Neuron (in vitro differentiated cells): ENCODE results near the gene SIPA1L3.
A peak's percentile ranks its signal among the peaks of the same experiment; 100 is the strongest.

Experiments used
- H2AFZ ChIP-seq: one replicate; pipeline ENCODE4 v1.6.1; 2013; ENCODE audit warnings: low read depth, mild to moderate bottlenecking, inconsistent platforms, low read length, moderate library complexity
- H3K27me3 ChIP-seq: one replicate; pipeline ENCODE4 v1.6.1; 2013; ENCODE audit warnings: low read length; ENCODE audit not compliant: insufficient read depth
- H3K36me3 ChIP-seq: one replicate; pipeline ENCODE4 v1.6.1; 2013; ENCODE audit warnings: low read length; ENCODE audit not compliant: insufficient read depth
- H3K4me1 ChIP-seq: one replicate; pipeline ENCODE4 v1.6.1; 2013; ENCODE audit warnings: low read length; ENCODE audit not compliant: insufficient read depth
- H3K4me3 ChIP-seq: 2 replicates; pipeline ENCODE4 v1.5.1; 2013; ENCODE audit warnings: mild to moderate bottlenecking, low read length, moderate library complexity
- H3K9me3 ChIP-seq: one replicate; pipeline ENCODE4 v1.6.1; 2013; ENCODE audit warnings: low read length

SIPA1L3 gene

DNA sequence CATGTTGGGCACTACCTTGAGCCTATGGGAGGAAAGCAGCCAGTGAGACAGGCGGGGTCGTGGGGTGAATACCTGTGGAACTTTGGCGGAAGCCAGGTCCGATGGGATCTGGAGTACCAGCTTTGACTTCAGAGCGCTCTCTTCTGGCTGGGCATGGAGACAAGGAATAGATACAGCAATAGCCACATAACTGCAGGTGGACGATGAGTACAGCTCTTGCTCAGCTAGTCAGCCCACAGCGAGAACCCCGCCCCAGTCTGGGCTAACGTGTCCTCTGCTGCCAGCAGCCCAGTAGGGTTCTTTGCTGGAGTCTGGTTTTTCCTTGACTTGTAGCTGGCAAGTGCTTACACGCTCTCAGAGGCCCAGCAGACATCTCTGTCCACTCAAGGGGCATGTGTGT lies 83.4 kb downstream of the SIPA1L3 start:
- Histone ChIP-seq H3K4me3 (no peak overlapping the region), H2AFZ (no peak overlapping the region), H3K9me3 (no peaks in the 10 kb centered on the region), H3K36me3 (no peaks in the 10 kb centered on the region), H3K4me1 (peaks cover 7% of the 10 kb centered on the region), H3K27me3 (no peaks in the 10 kb centered on the region)

DNA sequence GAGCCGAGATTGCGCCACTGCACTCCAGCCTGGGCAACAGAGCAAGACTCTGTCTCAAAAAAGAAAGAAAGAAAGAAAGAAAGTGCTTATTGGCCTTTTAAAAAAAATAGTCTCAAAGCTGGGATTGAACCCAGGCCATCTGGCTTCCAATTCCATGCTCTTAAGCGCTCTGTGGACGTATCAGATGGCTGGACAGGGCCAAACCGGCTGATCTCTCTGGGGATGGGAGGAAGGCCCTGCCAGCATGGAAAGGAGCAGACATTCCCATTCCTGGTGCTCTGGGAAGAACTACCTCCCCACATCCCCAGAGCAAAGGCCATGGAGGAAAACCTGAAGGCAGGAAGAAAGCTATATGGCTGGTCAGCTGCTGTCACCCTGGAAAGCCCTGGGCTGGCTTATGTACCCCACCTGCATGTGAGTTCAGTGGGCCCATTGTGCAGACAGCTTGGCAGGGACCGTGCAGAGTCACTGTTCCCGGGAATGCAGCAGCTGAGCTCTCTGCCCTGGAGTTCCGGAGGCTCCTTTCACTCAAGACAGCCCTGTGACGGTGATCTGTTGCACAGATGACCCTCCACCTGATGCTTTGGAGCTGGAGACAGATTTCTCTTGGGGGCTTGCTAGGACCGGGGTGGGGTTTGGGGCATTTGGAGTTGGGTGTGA lies 84.3 kb downstream of the SIPA1L3 start:
- Histone ChIP-seq H3K27me3 (no peaks in the 10 kb centered on the region), H3K36me3 (no peaks in the 10 kb centered on the region), H3K4me1 (peaks cover 7% of the 10 kb centered on the region), H3K4me3 (no peak overlapping the region), H2AFZ (no peak overlapping the region), H3K9me3 (no peaks in the 10 kb centered on the region)

DNA sequence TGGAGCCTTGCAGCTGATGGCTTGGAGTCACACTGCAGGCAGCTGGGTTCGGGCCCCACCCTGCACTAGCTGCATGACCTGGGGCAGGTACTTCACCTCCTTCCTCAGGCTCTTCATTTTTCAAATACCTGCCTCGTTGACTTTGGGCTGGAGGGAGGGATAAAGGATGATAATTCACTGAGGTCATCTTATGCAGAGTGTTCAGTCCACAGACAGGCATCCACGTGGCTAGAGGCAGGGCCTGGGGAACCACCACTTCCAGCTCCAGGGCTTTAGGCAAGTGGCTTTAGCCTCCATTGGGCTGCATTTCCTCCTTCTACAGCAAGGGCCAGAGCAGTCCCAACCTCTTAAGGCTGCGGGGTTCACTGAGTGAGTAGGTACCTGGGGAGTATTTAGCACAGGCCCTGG lies 84.8 kb downstream of the SIPA1L3 start:
- H2AFZ ChIP-seq: no peak overlapping the region
- no peak overlapping the region for H3K4me3 ChIP-seq
- peaks cover 7% of the 10 kb centered on the region for H3K4me1 ChIP-seq
- H3K36me3 ChIP-seq: no peaks in the 10 kb centered on the region
- no peaks in the 10 kb centered on the region for H3K9me3 ChIP-seq
- no peaks in the 10 kb centered on the region for H3K27me3 ChIP-seq

DNA sequence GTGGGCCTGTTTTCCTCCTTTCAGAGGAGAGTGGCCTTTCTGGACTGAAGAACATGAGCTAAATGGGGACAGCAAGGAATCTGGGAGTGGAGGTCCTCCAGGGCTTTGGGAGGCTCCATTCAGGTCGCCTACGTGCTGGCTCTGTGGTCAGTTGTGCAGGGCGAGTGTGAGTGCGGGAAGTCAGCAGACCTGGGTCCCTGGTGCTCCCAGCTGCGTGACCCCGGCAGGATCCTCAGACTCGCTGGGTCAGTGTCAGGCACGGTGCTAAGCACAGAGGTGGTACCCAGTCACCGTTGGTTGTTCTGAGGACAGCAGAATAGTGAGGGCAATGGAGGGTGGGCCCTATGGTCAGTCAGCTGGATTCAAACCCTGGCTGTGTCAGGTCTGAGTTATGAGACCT lies 85.8 kb downstream of the SIPA1L3 start:
- Histone ChIP-seq H3K4me1 (peaks cover 7% of the 10 kb centered on the region), H3K36me3 (no peaks in the 10 kb centered on the region), H3K4me3 (no peak overlapping the region), H2AFZ (no peak overlapping the region), H3K9me3 (no peaks in the 10 kb centered on the region), H3K27me3 (no peaks in the 10 kb centered on the region)

DNA sequence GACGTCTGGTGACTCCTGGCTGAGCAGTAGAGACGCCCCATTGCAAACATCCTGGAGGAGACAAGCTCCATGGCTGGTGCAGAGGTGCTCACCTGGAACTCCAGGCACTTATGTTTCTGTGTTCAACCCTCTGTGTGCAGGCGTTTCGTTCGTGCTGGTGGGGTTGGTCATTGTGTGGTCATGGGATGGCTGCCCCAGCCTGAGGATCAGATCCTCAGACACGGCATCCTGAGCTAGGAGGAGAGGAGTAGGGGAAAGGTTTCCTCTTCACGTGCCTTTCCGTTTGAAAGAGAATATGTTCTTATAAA lies 87.8 kb downstream of the SIPA1L3 start:
- H3K4me1 ChIP-seq: no peaks in the 10 kb centered on the region
- no peaks in the 10 kb centered on the region for H3K27me3 ChIP-seq
- H3K4me3 ChIP-seq: no peak overlapping the region
- no peaks in the 10 kb centered on the region for H3K9me3 ChIP-seq
- no peaks in the 10 kb centered on the region for H3K36me3 ChIP-seq
- no peak overlapping the region for H2AFZ ChIP-seq

GRCh38 chr19:37995346-37995745 lies 88.3 kb downstream of the SIPA1L3 start:
- Histone ChIP-seq H3K4me3 (no peak overlapping the region), H3K36me3 (no peaks in the 10 kb centered on the region), H2AFZ (no peak overlapping the region)

DNA sequence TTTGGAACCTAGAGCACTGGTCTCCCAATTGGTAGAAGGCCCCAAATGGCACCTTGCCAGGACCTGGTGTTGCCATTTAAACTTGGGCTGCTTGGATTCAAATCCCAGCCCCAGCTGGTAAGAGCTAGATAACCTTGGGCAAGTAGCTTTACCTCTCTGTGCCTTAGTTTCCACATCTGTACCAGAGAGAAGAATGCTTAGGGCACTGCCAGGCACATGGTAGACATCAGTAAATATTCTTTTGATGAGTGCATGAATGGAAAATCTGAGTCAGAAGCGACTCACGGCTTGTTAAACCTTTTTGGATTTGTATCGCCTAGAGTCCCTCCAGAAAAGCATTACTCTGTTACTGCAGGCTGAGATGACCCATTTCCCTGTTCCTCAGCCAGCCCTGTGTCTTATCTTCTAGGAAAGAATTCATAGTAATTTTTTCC lies 90.9 kb downstream of the SIPA1L3 start:
- Histone ChIP-seq H3K27me3 (no peaks in the 10 kb centered on the region), H3K36me3 (no peaks in the 10 kb centered on the region), H3K9me3 (no peaks in the 10 kb centered on the region), H3K4me3 (no peak overlapping the region), H3K4me1 (peaks cover 1% of the 10 kb centered on the region), H2AFZ (no peak overlapping the region)

More at GRCh38 chr19:37995346-37995745, 88.3 kb downstream of the SIPA1L3 start:
- no peaks in the 10 kb centered on the region for H3K9me3 ChIP-seq
- no peaks in the 10 kb centered on the region for H3K4me1 ChIP-seq
- H3K27me3 ChIP-seq: no peaks in the 10 kb centered on the region

- Histone ChIP-seq H3K27me3 (no peaks in the 10 kb centered on the region), H3K9me3 (no peaks in the 10 kb centered on the region), H3K36me3 (no peaks in the 10 kb centered on the region), H3K4me3 (no peak overlapping the region), H3K4me1 (peaks cover 11% of the 10 kb centered on the region), H2AFZ (no peak overlapping the region)
Observed at GRCh38 chr19:37998801-37999308, 91.8 kb downstream of the SIPA1L3 start.

GRCh38 chr19:37999309-38000213 lies 92.6 kb downstream of the SIPA1L3 start:
- H3K4me3 ChIP-seq: no peak overlapping the region
- H3K27me3 ChIP-seq: no peaks in the 10 kb centered on the region
- no peaks in the 10 kb centered on the region for H3K9me3 ChIP-seq
- H2AFZ ChIP-seq: no peak overlapping the region
- H3K4me1 ChIP-seq: peaks cover 15% of the 10 kb centered on the region
- H3K36me3 ChIP-seq: no peaks in the 10 kb centered on the region

GRCh38 chr19:38001158-38001781 lies 94.3 kb downstream of the SIPA1L3 start:
- no peak overlapping the region for H3K4me3 ChIP-seq

DNA sequence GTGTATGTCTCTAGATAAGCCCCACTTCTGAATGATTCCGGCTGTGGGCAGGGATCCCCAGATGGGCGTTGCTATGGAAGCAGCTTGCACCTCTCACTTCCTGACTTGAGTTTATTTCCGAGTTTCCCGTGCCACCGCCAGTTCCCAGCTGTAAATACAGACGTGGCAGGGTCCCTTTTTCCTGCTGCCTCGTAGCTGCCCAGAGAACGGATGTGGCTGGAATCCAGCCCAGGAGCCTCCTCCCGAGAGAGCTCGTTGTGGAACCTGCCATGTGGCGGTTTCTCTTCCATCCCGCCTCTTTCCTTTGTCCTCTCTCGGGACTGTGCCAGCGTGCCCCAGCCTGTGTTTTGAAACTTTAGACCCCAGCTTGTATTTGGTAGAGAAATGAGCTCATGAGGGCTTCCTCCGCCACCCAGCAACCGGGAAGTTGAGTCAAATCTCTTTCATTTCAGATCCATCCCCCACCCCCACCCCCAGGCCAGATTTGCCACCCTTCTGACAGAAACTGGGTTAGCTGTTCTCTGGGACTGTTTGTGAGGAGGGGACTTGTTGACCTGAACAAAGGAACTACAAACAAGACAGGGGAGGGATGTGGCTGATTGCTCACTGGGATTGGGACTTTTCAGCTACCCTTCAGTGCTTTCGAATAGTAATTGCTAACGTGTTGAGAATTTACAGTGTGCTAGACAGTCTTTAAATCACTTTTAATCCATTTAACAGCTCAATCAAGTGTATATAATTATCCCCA lies 96.6 kb downstream of the SIPA1L3 start:
- Histone ChIP-seq H3K27me3 (no peaks in the 10 kb centered on the region), H3K36me3 (no peaks in the 10 kb centered on the region), H3K4me1 (peaks cover 26% of the 10 kb centered on the region), H2AFZ (no peak overlapping the region), H3K9me3 (no peaks in the 10 kb centered on the region), H3K4me3 (peak overlapping the region; percentile 42)

More at GRCh38 chr19:38001158-38001781, 94.3 kb downstream of the SIPA1L3 start:
- Histone ChIP-seq H2AFZ (no peak overlapping the region), H3K4me1 (peaks cover 26% of the 10 kb centered on the region), H3K9me3 (no peaks in the 10 kb centered on the region), H3K27me3 (no peaks in the 10 kb centered on the region), H3K36me3 (no peaks in the 10 kb centered on the region)

DNA sequence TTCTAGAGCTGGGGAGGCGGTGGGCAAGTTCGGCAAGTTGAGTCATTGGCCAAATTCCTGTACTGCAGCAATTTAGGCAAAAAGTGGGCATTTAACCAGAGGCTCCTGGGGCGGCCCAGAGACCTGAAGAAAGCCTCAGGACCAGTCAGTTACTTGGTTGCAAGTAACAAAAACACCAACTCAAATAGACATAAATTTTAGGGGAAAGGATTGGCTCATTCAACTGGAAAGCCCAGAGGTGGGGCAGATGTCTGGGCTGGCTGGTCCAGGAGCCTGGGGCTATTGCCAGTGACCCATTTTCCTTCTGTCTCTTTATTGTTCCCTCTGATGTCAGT lies 97.1 kb downstream of the SIPA1L3 start:
- Histone ChIP-seq H3K4me3 (peak overlapping the region; percentile 42), H3K27me3 (no peaks in the 10 kb centered on the region), H3K36me3 (no peaks in the 10 kb centered on the region), H3K9me3 (no peaks in the 10 kb centered on the region), H3K4me1 (peaks cover 26% of the 10 kb centered on the region), H2AFZ (no peak overlapping the region)
